ENCODE results near the gene VAMP4.

Gene VAMP4

GRCh38 chr1:171670739-171671138, 71.1 kb downstream of the VAMP4 start:
- no peak overlapping the region for H4K5ac ChIP-seq (ENCODE audit: low read length)
- no CpG with 5 or more reads among the region's 28 CpGs for WGBS (ENCODE audit: extremely low coverage, insufficient coverage, low lambda C conversion rate)
- H3K23ac ChIP-seq (ENCODE audit: low read length) = no peak overlapping the region

GRCh38 chr1:171668372-171668771, 73.5 kb downstream of the VAMP4 start:
- H3K9ac ChIP-seq (ENCODE audit: low read length) = no peak overlapping the region
- WGBS (ENCODE audit: extremely low coverage, insufficient coverage, low lambda C conversion rate) = no CpG with 5 or more reads among the region's 5 CpGs
- no peak overlapping the region for H3K56ac ChIP-seq (ENCODE audit: low read length)

More at GRCh38 chr1:171670739-171671138, 71.1 kb downstream of the VAMP4 start:
- no peaks in the 10 kb centered on the region for H3K4me1 ChIP-seq (ENCODE audit: control insufficient read depth, low read depth, low read length)
- no peak overlapping the region for H3K18ac ChIP-seq (ENCODE audit: low read length)
- no peak overlapping the region for H2BK15ac ChIP-seq (replicated peaks; ENCODE audit: low read depth)
- no peak overlapping the region for H2BK5ac ChIP-seq (ENCODE audit: low read length)
- no peak overlapping the region for H3K4ac ChIP-seq (ENCODE audit: low read depth, low read length)
- no peak for DNase-seq
- no peaks in the 10 kb centered on the region for H3K79me2 ChIP-seq (ENCODE audit: control insufficient read depth, insufficient read depth, low read length)
- no peak overlapping the region for H3K27ac ChIP-seq (ENCODE audit: low read depth, low read length)
- no peak overlapping the region for H3K56ac ChIP-seq (ENCODE audit: low read length)
- H4K8ac ChIP-seq (ENCODE audit: low read depth, low read length) = no peak overlapping the region
- no peak overlapping the region for H3K4me3 ChIP-seq (ENCODE audit: low read length)
- no peak overlapping the region for H3K4me2 ChIP-seq (ENCODE audit: low read length)
- H3K79me1 ChIP-seq (ENCODE audit: low read length) = no peaks in the 10 kb centered on the region
- H3K36me3 ChIP-seq (ENCODE audit: control insufficient read depth, insufficient read depth, low read length) = no peaks in the 10 kb centered on the region
- H3K27me3 ChIP-seq (ENCODE audit: insufficient read depth, low read length, poor library complexity) = no peaks in the 10 kb centered on the region
- no peak overlapping the region for H3K9ac ChIP-seq (ENCODE audit: low read length)
- no peak overlapping the region for H2BK120ac ChIP-seq (ENCODE audit: low read depth, low read length)
- H2AK5ac ChIP-seq (ENCODE audit: low read length) = no peak overlapping the region

GRCh38 chr1:171666114-171666769, 75.6 kb downstream of the VAMP4 start:
- Histone ChIP-seq H3K36me3 (ENCODE audit: control insufficient read depth, insufficient read depth, low read length) (no peaks in the 10 kb centered on the region), H3K4me2 (ENCODE audit: low read length) (no peak overlapping the region), H3K4me1 (ENCODE audit: control insufficient read depth, low read depth, low read length) (no peaks in the 10 kb centered on the region), H3K79me1 (ENCODE audit: low read length) (no peaks in the 10 kb centered on the region), H2AK5ac (ENCODE audit: low read length) (no peak overlapping the region), H2BK120ac (ENCODE audit: low read depth, low read length) (no peak overlapping the region), H3K27ac (ENCODE audit: low read depth, low read length) (no peak overlapping the region), H3K23ac (ENCODE audit: low read length) (no peak overlapping the region), H2BK5ac (ENCODE audit: low read length) (no peak overlapping the region), H3K56ac (ENCODE audit: low read length) (no peak overlapping the region), H2BK15ac (replicated peaks; ENCODE audit: low read depth) (no peak overlapping the region), H4K5ac (ENCODE audit: low read length) (no peak overlapping the region), H3K18ac (ENCODE audit: low read length) (no peak overlapping the region), H3K79me2 (ENCODE audit: control insufficient read depth, insufficient read depth, low read length) (no peaks in the 10 kb centered on the region), H3K27me3 (ENCODE audit: insufficient read depth, low read length, poor library complexity) (no peaks in the 10 kb centered on the region), H4K8ac (ENCODE audit: low read depth, low read length) (no peak overlapping the region), H3K4ac (ENCODE audit: low read depth, low read length) (no peak overlapping the region), H3K9ac (ENCODE audit: low read length) (no peak overlapping the region), H3K4me3 (ENCODE audit: low read length) (no peak overlapping the region)
- DNase-seq = no peak
- WGBS (ENCODE audit: extremely low coverage, insufficient coverage, low lambda C conversion rate) = no CpG with 5 or more reads among the region's 4 CpGs

More at GRCh38 chr1:171668372-171668771, 73.5 kb downstream of the VAMP4 start:
- H4K5ac ChIP-seq (ENCODE audit: low read length) = no peak overlapping the region
- no peak overlapping the region for H3K23ac ChIP-seq (ENCODE audit: low read length)
- H3K4ac ChIP-seq (ENCODE audit: low read depth, low read length) = no peak overlapping the region
- H3K36me3 ChIP-seq (ENCODE audit: control insufficient read depth, insufficient read depth, low read length) = no peaks in the 10 kb centered on the region
- H3K18ac ChIP-seq (ENCODE audit: low read length) = no peak overlapping the region
- no peak for DNase-seq
- H3K27me3 ChIP-seq (ENCODE audit: insufficient read depth, low read length, poor library complexity) = no peaks in the 10 kb centered on the region
- H2AK5ac ChIP-seq (ENCODE audit: low read length) = no peak overlapping the region
- H2BK5ac ChIP-seq (ENCODE audit: low read length) = no peak overlapping the region
- H2BK120ac ChIP-seq (ENCODE audit: low read depth, low read length) = no peak overlapping the region
- no peak overlapping the region for H2BK15ac ChIP-seq (replicated peaks; ENCODE audit: low read depth)
- H3K79me1 ChIP-seq (ENCODE audit: low read length) = no peaks in the 10 kb centered on the region
- H3K4me2 ChIP-seq (ENCODE audit: low read length) = no peak overlapping the region
- H4K8ac ChIP-seq (ENCODE audit: low read depth, low read length) = no peak overlapping the region
- H3K79me2 ChIP-seq (ENCODE audit: control insufficient read depth, insufficient read depth, low read length) = no peaks in the 10 kb centered on the region
- H3K4me1 ChIP-seq (ENCODE audit: control insufficient read depth, low read depth, low read length) = no peaks in the 10 kb centered on the region
- no peak overlapping the region for H3K4me3 ChIP-seq (ENCODE audit: low read length)
- no peak overlapping the region for H3K27ac ChIP-seq (ENCODE audit: low read depth, low read length)

GRCh38 chr1:171664976-171665375, 76.9 kb downstream of the VAMP4 start:
- DNase-seq = peak; percentile 40
- Histone ChIP-seq H3K79me2 (ENCODE audit: control insufficient read depth, insufficient read depth, low read length) (no peaks in the 10 kb centered on the region), H3K27me3 (ENCODE audit: insufficient read depth, low read length, poor library complexity) (no peaks in the 10 kb centered on the region), H3K79me1 (ENCODE audit: low read length) (no peaks in the 10 kb centered on the region), H3K9ac (ENCODE audit: low read length) (no peak overlapping the region), H2BK120ac (ENCODE audit: low read depth, low read length) (no peak overlapping the region), H2BK15ac (replicated peaks; ENCODE audit: low read depth) (no peak overlapping the region), H3K18ac (ENCODE audit: low read length) (no peak overlapping the region), H3K4me2 (ENCODE audit: low read length) (no peak overlapping the region), H3K4me1 (ENCODE audit: control insufficient read depth, low read depth, low read length) (no peaks in the 10 kb centered on the region), H3K4ac (ENCODE audit: low read depth, low read length) (no peak overlapping the region), H4K8ac (ENCODE audit: low read depth, low read length) (no peak overlapping the region), H3K27ac (ENCODE audit: low read depth, low read length) (no peak overlapping the region), H3K56ac (ENCODE audit: low read length) (no peak overlapping the region), H2BK5ac (ENCODE audit: low read length) (no peak overlapping the region), H4K5ac (ENCODE audit: low read length) (no peak overlapping the region), H3K23ac (ENCODE audit: low read length) (no peak overlapping the region), H2AK5ac (ENCODE audit: low read length) (no peak overlapping the region), H3K4me3 (ENCODE audit: low read length) (no peak overlapping the region), H3K36me3 (ENCODE audit: control insufficient read depth, insufficient read depth, low read length) (no peaks in the 10 kb centered on the region)

- H3K36me3 ChIP-seq (ENCODE audit: control insufficient read depth, insufficient read depth, low read length) = no peaks in the 10 kb centered on the region
- H3K9ac ChIP-seq (ENCODE audit: low read length) = no peak overlapping the region
- no peak overlapping the region for H4K5ac ChIP-seq (ENCODE audit: low read length)
- no peak overlapping the region for H3K27ac ChIP-seq (ENCODE audit: low read depth, low read length)
- no peak overlapping the region for H3K4me2 ChIP-seq (ENCODE audit: low read length)
- no peak overlapping the region for H3K23ac ChIP-seq (ENCODE audit: low read length)
- DNase-seq = peak; percentile 33
- no peak overlapping the region for H3K18ac ChIP-seq (ENCODE audit: low read length)
- H3K27me3 ChIP-seq (ENCODE audit: insufficient read depth, low read length, poor library complexity) = no peaks in the 10 kb centered on the region
- no peaks in the 10 kb centered on the region for H3K79me1 ChIP-seq (ENCODE audit: low read length)
- H2BK15ac ChIP-seq (replicated peaks; ENCODE audit: low read depth) = no peak overlapping the region
- WGBS (ENCODE audit: extremely low coverage, insufficient coverage, low lambda C conversion rate) = no CpG with 5 or more reads among the region's 4 CpGs
- H3K4me3 ChIP-seq (ENCODE audit: low read length) = no peak overlapping the region
- H2BK5ac ChIP-seq (ENCODE audit: low read length) = no peak overlapping the region
- H2BK120ac ChIP-seq (ENCODE audit: low read depth, low read length) = no peak overlapping the region
- H2AK5ac ChIP-seq (ENCODE audit: low read length) = no peak overlapping the region
- H3K79me2 ChIP-seq (ENCODE audit: control insufficient read depth, insufficient read depth, low read length) = no peaks in the 10 kb centered on the region
- H4K8ac ChIP-seq (ENCODE audit: low read depth, low read length) = no peak overlapping the region
- no peak overlapping the region for H3K4ac ChIP-seq (ENCODE audit: low read depth, low read length)
- no peaks in the 10 kb centered on the region for H3K4me1 ChIP-seq (ENCODE audit: control insufficient read depth, low read depth, low read length)
- H3K56ac ChIP-seq (ENCODE audit: low read length) = no peak overlapping the region
Observed at GRCh38 chr1:171663854-171664575, 77.8 kb downstream of the VAMP4 start.

All from mesendoderm (in vitro differentiated cells).